Measurements from ENCODE around the gene MRO.
A peak's percentile ranks its signal among the peaks of the same experiment; 100 is the strongest.

MRO gene

DNA sequence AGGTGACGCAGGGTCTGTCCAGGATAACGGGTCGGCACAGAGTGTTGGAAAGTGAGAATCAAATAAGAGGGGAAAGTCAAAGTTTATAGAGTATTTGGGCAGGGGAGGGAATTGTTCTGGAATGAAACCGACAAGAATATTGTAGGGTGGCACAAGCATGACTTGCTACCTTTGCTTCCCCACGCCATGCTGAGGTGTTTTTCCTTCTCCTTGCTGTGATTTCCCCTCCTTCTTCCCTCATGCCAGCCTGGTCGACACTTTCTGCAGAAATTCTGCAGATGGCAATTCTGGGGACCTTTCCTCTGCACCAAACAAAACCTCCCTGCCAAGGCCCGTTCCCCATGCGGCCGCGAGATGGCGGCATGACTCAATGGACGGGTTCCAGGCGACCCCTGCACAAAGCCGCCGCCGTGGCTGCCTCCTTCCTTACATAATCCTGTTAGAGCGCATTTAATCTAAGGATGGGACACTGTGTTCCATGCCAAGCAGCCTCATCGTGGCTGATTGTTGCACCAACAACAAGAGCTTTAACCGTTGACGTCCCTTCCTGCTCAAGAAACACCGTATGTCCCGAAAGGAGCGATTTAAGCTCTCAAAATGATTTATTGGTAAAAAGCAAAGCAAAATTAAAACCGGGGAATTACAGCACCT lies at the start of gene MRO:
MRO (minus strand) TSS at position 289 of the 651 bp plus-strand sequence. CDS start 10,616 bp downstream, outside the sequence.
- no peak for TF ChIP-seq ZFX (IDR thresholded peaks at IDR 0.05)
- TF ChIP-seq CTCF (conservative IDR thresholded peaks at IDR 0.05): peak; percentile 94
- peak within 1 kb of the TSS; percentile 42 for H3K27ac ChIP-seq

DNA sequence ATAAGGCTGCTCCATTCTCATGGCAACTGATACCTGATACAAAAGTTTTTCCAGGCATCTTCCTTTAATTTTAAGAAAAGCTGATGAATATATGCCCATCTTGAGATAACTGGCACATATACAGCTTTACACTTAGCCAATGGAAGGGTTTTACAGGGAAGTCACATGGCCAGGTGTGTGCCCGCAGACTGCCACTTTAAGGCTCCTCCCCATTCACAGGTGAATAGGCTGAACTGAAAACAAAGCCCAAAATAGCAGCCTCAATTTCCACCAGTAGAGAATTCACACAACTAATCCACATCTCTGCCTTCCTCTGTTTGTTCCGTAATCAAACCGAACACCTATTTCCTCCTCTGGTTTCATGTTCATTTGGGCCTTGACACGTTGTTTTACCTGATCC lies 49.3 kb upstream of the MRO start:
- no peak overlapping the region for H3K27ac ChIP-seq
- no peak for TF ChIP-seq ZFX (IDR thresholded peaks at IDR 0.05)

GRCh38 chr18:50866765-50867164 lies 46.9 kb upstream of the MRO start:
- no peak for TF ChIP-seq ZFX (IDR thresholded peaks at IDR 0.05)
- TF ChIP-seq CTCF (conservative IDR thresholded peaks at IDR 0.05): 0 out of 2 replicates have a peak, but pooled peaks have one; percentile 16
- no peak overlapping the region for H3K27ac ChIP-seq

- TF ChIP-seq CTCF (conservative IDR thresholded peaks at IDR 0.05) (no peak), ZFX (IDR thresholded peaks at IDR 0.05) (no peak)
- no peak overlapping the region for H3K27ac ChIP-seq
Measured at GRCh38 chr18:50863840-50864375, 44.1 kb upstream of the MRO start.

DNA sequence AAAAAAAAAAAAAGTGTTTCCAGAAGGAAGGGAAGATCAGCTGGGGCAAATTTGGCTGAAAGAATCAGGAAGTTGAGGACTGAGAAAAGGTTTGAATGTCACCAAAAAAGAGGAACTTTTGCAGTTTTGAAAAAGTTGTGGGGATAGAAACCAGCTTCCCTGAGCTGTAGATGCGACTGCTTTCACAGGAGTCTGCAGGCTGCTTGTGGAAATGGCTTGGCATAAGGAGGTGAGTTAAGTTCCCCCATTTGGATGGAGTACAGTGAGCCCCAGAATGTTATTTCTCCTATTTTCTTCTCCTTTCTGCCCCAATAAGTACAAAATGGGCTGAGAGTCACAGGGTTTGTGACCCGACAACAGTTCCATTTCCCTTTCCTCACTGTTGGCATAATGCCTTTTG lies 42.6 kb upstream of the MRO start:
- TF ChIP-seq CTCF (conservative IDR thresholded peaks at IDR 0.05): no peak
- TF ChIP-seq ZFX (IDR thresholded peaks at IDR 0.05): no peak
- H3K27ac ChIP-seq: no peak overlapping the region

- TF ChIP-seq CTCF (conservative IDR thresholded peaks at IDR 0.05): no peak
- no peak for TF ChIP-seq ZFX (IDR thresholded peaks at IDR 0.05)
- no peak overlapping the region for H3K27ac ChIP-seq
Measured at GRCh38 chr18:50861617-50862016, 41.8 kb upstream of the MRO start.

- no peak for TF ChIP-seq ZFX (IDR thresholded peaks at IDR 0.05)
- no peak for TF ChIP-seq CTCF (conservative IDR thresholded peaks at IDR 0.05)
- H3K27ac ChIP-seq: no peak overlapping the region
Measured at GRCh38 chr18:50859793-50860555, 40.2 kb upstream of the MRO start.
